WTC11 (cell line): Measurements from ENCODE around the gene TMCO2.

Experiments
- AR ChIP-seq: fragments of 250-450 bp; sonication (Bioruptor Pico); IDR thresholded peaks from 2 replicates; pipeline ENCODE4 v1.9.0; 2021; ENCODE audit warnings: mild to moderate bottlenecking
- CREB1 ChIP-seq: sonication (generic); formaldehyde crosslinking; IDR thresholded peaks from 2 replicates; pipeline ENCODE4 v1.8.0; 2023; ENCODE audit warnings: mild to moderate bottlenecking, missing genetic modification reagents
- CREM ChIP-seq: sonication (generic); formaldehyde crosslinking; IDR thresholded peaks from 2 replicates; pipeline ENCODE4 v1.8.1; 2022; ENCODE audit warnings: mild to moderate bottlenecking, missing genetic modification reagents, moderate library complexity
- CTCF ChIP-seq: fragments of 200-600 bp; IDR thresholded peaks from 2 replicates; pipeline ENCODE4 v1.8.0; 2022; ENCODE audit warnings: antibody characterized with exemption
- E2F1 ChIP-seq: sonication (generic); formaldehyde crosslinking; IDR thresholded peaks from 2 replicates; pipeline ENCODE4 v1.8.0; 2022; ENCODE audit warnings: mild to moderate bottlenecking, missing genetic modification reagents
- JUN ChIP-seq: sonication (generic); formaldehyde crosslinking; IDR thresholded peaks from 2 replicates; pipeline ENCODE4 v1.8.0; 2023; ENCODE audit warnings: mild to moderate bottlenecking, missing genetic modification reagents
- TF ChIP-seq, protein P1 (sequence below): sonication (generic); formaldehyde crosslinking; conservative IDR thresholded peaks from 2 replicates; pipeline ENCODE4 v1.8.1; 2022; ENCODE audit warnings: mild to moderate bottlenecking, missing genetic modification reagents

GRCh38 chr1:40257688-40258444, 10.1 kb downstream of the TMCO2 start, which contains the start of gene ZMPSTE24:
- no peak for TF ChIP-seq AR (CRISPR knock-in tag)
- TF ChIP-seq, protein P1, sequence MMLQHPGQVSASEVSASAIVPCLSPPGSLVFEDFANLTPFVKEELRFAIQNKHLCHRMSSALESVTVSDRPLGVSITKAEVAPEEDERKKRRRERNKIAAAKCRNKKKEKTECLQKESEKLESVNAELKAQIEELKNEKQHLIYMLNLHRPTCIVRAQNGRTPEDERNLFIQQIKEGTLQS (CRISPR knock-in tag) = no peak
- TF ChIP-seq CTCF = no peak
- TF ChIP-seq E2F1 (CRISPR knock-in tag) = no peak
- TF ChIP-seq JUN (CRISPR knock-in tag) = peak; percentile 58; the same call in 1 of the 2 replicates
- TF ChIP-seq CREB1 = peak; percentile 13; the same call in 1 of the 2 replicates
- no peak; the same call in 1 of the 2 replicates for TF ChIP-seq CREM (CRISPR knock-in tag)
